Cardiac muscle cell (in vitro differentiated cells and primary cell): ENCODE data around the gene ZNF804A. TPM values are rescaled to one million over a fixed set of nuclear protein-coding genes. Genes with fewer than 3 reads are reported as not detected.

Source experiments
- DNase-seq, 2 donors: peaks; one replicate each; pipeline versions ENCODE4 v3.0.0 to v3.0.0-alpha.2; 2010 to 2017; ENCODE audit warnings: low read depth in 1 of 2, low spot score in 1 of 2
- H3K27ac ChIP-seq: fragments of 200-600 bp; sonication (generic); 2 replicates; pipeline ENCODE4 v1.5.1; 2016
- H3K27me3 ChIP-seq: fragments of 200-600 bp; sonication (generic); 2 replicates; pipeline ENCODE4 v1.6.0; 2016; ENCODE audit warnings: control low read depth
- H3K36me3 ChIP-seq: fragments of 200-600 bp; sonication (generic); 2 replicates; pipeline ENCODE4 v1.5.1; 2016; ENCODE audit warnings: control low read depth
- H3K4me1 ChIP-seq: fragments of 200-600 bp; sonication (generic); 2 replicates; pipeline ENCODE4 v1.8.1; 2017; ENCODE audit warnings: low read depth, mild to moderate bottlenecking, mixed run types
- H3K4me3 ChIP-seq: fragments of 200-600 bp; sonication (generic); 2 replicates; pipeline ENCODE4 v1.5.1; 2016; ENCODE audit warnings: mild to moderate bottlenecking
- H3K9me3 ChIP-seq: fragments of 200-600 bp; sonication (generic); 2 replicates; pipeline ENCODE4 v1.5.1; 2017; ENCODE audit warnings: low read depth, mild to moderate bottlenecking, control low read depth
- polyA plus RNA-seq: library from polyadenylated mRNA; unstranded; fragments of >200 nt; fragmentation: Nextera tagmentation; extraction: Ambion mirVana; gene quantifications from 2 replicates; pipeline ENCODE4 v1.2.1, GENCODE V29; 2016
- total RNA-seq: library from RNA; depleted of rRNA; stranded (reverse); fragments of >200 nt; gene quantifications from 2 replicates; pipeline ENCODE4 v1.2.3, GENCODE V29; 2016
- TF ChIP-seq, protein P1 (sequence below): IDR thresholded peaks from 2 replicates; pipeline ENCODE4 v1.5.1; 2012; ENCODE audit warnings: low read depth, mild to moderate bottlenecking, low read length

ZNF804A gene
- total and polyA plus RNA-seq, 2 experiments from 2014 or later, result 0.12 TPM; not detected in 1

GRCh38 chr2:184814421-184814820 lies 216.1 kb downstream of the ZNF804A start:
- Histone ChIP-seq H3K27me3 (no peaks in the 10 kb centered on the region), H3K36me3 (no peaks in the 10 kb centered on the region), H3K9me3 (no peaks in the 10 kb centered on the region)

DNA sequence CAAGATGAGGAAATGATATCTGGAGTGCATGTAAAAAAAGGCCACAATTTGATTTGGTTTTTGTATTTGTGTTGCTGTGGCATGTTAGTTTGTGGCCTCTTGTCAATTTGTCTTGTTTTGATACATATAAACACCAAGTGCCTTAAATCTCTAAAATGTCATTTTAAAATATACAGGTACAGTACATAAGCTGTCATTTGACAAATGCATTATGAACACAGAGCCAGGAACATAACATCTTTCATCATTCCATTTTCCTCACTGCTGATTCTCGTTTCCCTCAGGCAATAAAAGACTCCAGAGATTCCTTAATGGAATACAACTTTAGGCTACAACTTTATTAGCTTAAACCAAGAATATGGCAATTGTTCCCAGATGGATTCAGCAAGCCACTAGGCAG lies 217.5 kb downstream of the ZNF804A start:
- Histone ChIP-seq H3K4me1 (peaks cover 7% of the 10 kb centered on the region), H3K36me3 (no peaks in the 10 kb centered on the region), H3K27me3 (no peaks in the 10 kb centered on the region), H3K4me3 (no peak overlapping the region), H3K27ac (no peak overlapping the region), H3K9me3 (no peaks in the 10 kb centered on the region)
- TF ChIP-seq, protein P1, sequence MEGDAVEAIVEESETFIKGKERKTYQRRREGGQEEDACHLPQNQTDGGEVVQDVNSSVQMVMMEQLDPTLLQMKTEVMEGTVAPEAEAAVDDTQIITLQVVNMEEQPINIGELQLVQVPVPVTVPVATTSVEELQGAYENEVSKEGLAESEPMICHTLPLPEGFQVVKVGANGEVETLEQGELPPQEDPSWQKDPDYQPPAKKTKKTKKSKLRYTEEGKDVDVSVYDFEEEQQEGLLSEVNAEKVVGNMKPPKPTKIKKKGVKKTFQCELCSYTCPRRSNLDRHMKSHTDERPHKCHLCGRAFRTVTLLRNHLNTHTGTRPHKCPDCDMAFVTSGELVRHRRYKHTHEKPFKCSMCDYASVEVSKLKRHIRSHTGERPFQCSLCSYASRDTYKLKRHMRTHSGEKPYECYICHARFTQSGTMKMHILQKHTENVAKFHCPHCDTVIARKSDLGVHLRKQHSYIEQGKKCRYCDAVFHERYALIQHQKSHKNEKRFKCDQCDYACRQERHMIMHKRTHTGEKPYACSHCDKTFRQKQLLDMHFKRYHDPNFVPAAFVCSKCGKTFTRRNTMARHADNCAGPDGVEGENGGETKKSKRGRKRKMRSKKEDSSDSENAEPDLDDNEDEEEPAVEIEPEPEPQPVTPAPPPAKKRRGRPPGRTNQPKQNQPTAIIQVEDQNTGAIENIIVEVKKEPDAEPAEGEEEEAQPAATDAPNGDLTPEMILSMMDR, result no peak
- DNase-seq, result no peak

More at GRCh38 chr2:184814421-184814820, 216.1 kb downstream of the ZNF804A start:
- peak in 1 of 2 donors; percentile 29 for DNase-seq
- TF ChIP-seq, protein P1, result no peak
- Histone ChIP-seq H3K4me1 (peaks cover 7% of the 10 kb centered on the region), H3K27ac (peak overlapping the region; percentile 59), H3K4me3 (no peak overlapping the region)

GRCh38 chr2:184824597-184824996 lies 226.3 kb downstream of the ZNF804A start:
- H3K9me3 ChIP-seq, result no peaks in the 10 kb centered on the region
- TF ChIP-seq, protein P1, result no peak
- H3K36me3 ChIP-seq, result no peaks in the 10 kb centered on the region
- no peak overlapping the region for H3K4me3 ChIP-seq
- H3K27me3 ChIP-seq, result no peaks in the 10 kb centered on the region
- H3K4me1 ChIP-seq, result no peaks in the 10 kb centered on the region
- H3K27ac ChIP-seq, result no peak overlapping the region
- no peak for DNase-seq

DNA sequence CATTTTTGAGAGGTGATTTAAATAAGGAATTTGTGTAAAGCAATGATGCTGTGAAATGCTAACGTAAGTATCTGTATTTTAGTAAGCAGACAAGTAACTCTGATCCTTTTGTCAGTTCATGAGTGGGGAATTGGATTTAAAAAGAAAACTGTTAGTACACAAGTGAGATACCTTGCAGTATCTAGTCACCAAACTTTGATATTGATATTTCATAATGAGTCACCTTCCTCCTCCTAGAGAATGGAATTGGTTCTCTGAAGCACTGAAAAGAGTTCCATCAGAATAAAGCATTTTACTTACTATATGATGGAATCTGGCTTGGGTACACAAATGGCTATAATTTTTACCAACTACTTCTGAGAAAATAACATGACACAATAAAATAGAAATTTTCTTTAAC lies 232.2 kb downstream of the ZNF804A start:
- TF ChIP-seq, protein P1, result no peak
- H3K4me3 ChIP-seq, result no peak overlapping the region
- no peaks in the 10 kb centered on the region for H3K27me3 ChIP-seq
- H3K4me1 ChIP-seq, result no peaks in the 10 kb centered on the region
- H3K9me3 ChIP-seq, result no peaks in the 10 kb centered on the region
- no peak for DNase-seq
- H3K36me3 ChIP-seq, result no peaks in the 10 kb centered on the region
- no peak overlapping the region for H3K27ac ChIP-seq

- no peaks in the 10 kb centered on the region for H3K36me3 ChIP-seq
- H3K27ac ChIP-seq, result no peak overlapping the region
- H3K4me3 ChIP-seq, result no peak overlapping the region
- H3K27me3 ChIP-seq, result no peaks in the 10 kb centered on the region
- DNase-seq, result peak; percentile 1 to 66
- peaks cover 4% of the 10 kb centered on the region for H3K4me1 ChIP-seq
- TF ChIP-seq, protein P1, result no peak
- no peaks in the 10 kb centered on the region for H3K9me3 ChIP-seq
These were observed 236.5 kb downstream of the ZNF804A start for GRCh38 chr2:184834699-184835397.
